IMR-90 (cell line): Measurements from ENCODE around the gene ZNF607. TPM values are rescaled to one million over a fixed set of nuclear protein-coding genes. Genes with fewer than 3 reads are reported as not detected.
A peak's percentile ranks its signal among the peaks of the same experiment; 100 is the strongest.

Experiments
- ATAC-seq: fragments of 200-7000 bp; cut with Tn5 transposase; 2 replicates; pipeline ENCODE4 v1.9.1; 2020; ENCODE audit warnings: low read depth, mild to moderate bottlenecking, moderate library complexity
- BruUV-seq: library from RNA; stranded (reverse); fragments of 400-500 nt; replicated peaks from 2 replicates; lab custom pipeline; 2021; lab: Mats Ljungman, UMichigan
- CTCF ChIA-PET: fragments of 300-600 bp; formaldehyde crosslinking; extraction: SDS; loops from one replicate; lab custom pipeline; 2021; ENCODE audit warnings: antibody characterized with exemption; lab: Yijun Ruan, JAX
- POLR2A ChIA-PET: fragments of 300-600 bp; sonication (Branson Sonifier 250); formaldehyde crosslinking; loops from one replicate; lab custom pipeline; 2022; ENCODE audit warnings: antibody characterized with exemption; ENCODE audit not compliant: unreplicated experiment; lab: Charles Lee
- DNase-seq: peaks from one replicate; pipeline ENCODE4 v3.0.0; 2013
- H2AFZ ChIP-seq: replicated peaks from 2 replicates; pipeline ENCODE3; 2013; ENCODE audit warnings: low read length, mild to moderate bottlenecking; ENCODE audit not compliant: poor library complexity
- H2AK5ac ChIP-seq: 2 replicates; pipeline ENCODE4 v1.6.1; 2013; ENCODE audit warnings: low read depth, low read length, inconsistent platforms
- H2AK9ac ChIP-seq: replicated peaks from 2 replicates; pipeline ENCODE3; 2013; ENCODE audit warnings: mild to moderate bottlenecking, low read depth, low read length, moderate library complexity; ENCODE audit not compliant: poor library complexity
- H2BK120ac ChIP-seq: 2 replicates; pipeline ENCODE4 v1.6.1; 2013; ENCODE audit warnings: low read depth, low read length, inconsistent platforms
- H2BK15ac ChIP-seq: 3 replicates; pipeline ENCODE4 v1.6.1; 2013; ENCODE audit warnings: low read depth, low read length, inconsistent platforms
- H2BK20ac ChIP-seq: 2 replicates; pipeline ENCODE4 v1.6.1; 2013; ENCODE audit warnings: low read depth, mild to moderate bottlenecking, inconsistent platforms, low read length, moderate library complexity
- H2BK5ac ChIP-seq: 2 replicates; pipeline ENCODE4 v1.6.1; 2013; ENCODE audit warnings: mild to moderate bottlenecking, low read depth, low read length, inconsistent platforms; ENCODE audit not compliant: poor library complexity, severe bottlenecking
- H3K14ac ChIP-seq: replicated peaks from 2 replicates; pipeline ENCODE4 v1.6.1; 2013; ENCODE audit warnings: low read depth, low read length, inconsistent platforms
- H3K18ac ChIP-seq: 2 replicates; pipeline ENCODE4 v1.6.1; 2013; ENCODE audit warnings: low read depth, low read length, control low read depth
- H3K23ac ChIP-seq: 2 replicates; pipeline ENCODE4 v1.6.1; 2013; ENCODE audit warnings: low read depth, low read length, inconsistent platforms
- H3K27ac ChIP-seq: 2 replicates; pipeline ENCODE4 v1.5.1; 2013; ENCODE audit warnings: mild to moderate bottlenecking, control low read depth, low read length; ENCODE audit not compliant: insufficient read depth
- H3K27me3 ChIP-seq: 2 replicates; pipeline ENCODE4 v1.6.1; 2013; ENCODE audit warnings: low read length; ENCODE audit not compliant: control insufficient read depth, insufficient read depth
- H3K36me3 ChIP-seq: 2 replicates; pipeline ENCODE4 v1.6.1; 2013; ENCODE audit warnings: low read length, mixed read lengths; ENCODE audit not compliant: control insufficient read depth, insufficient read depth
- H3K4ac ChIP-seq: 2 replicates; pipeline ENCODE4 v1.6.1; 2013; ENCODE audit warnings: low read depth, low read length, inconsistent platforms
- H3K4me1 ChIP-seq: 2 replicates; pipeline ENCODE4 v1.6.1; 2013; ENCODE audit warnings: low read length, mixed read lengths; ENCODE audit not compliant: control insufficient read depth, insufficient read depth
- H3K4me2 ChIP-seq: 2 replicates; pipeline ENCODE4 v1.6.1; 2013; ENCODE audit warnings: low read depth, mild to moderate bottlenecking, control low read depth, low read length, moderate library complexity
- H3K4me3 ChIP-seq: 2 replicates; pipeline ENCODE4 v1.5.1; 2013; ENCODE audit warnings: low read depth, mild to moderate bottlenecking, control low read depth, low read length, moderate library complexity; ENCODE audit not compliant: insufficient read depth
- H3K56ac ChIP-seq: 2 replicates; pipeline ENCODE4 v1.6.1; 2013; ENCODE audit warnings: low read length, inconsistent platforms; ENCODE audit not compliant: insufficient read depth; ENCODE audit errors: extremely low read depth
- H3K79me1 ChIP-seq, 2 experiments: 2 replicates each; pipeline ENCODE4 v1.6.1; 2013; ENCODE audit warnings: low read length in 2 of 2, inconsistent platforms in 1 of 2, low read depth in 1 of 2
- H3K9ac ChIP-seq: 2 replicates; pipeline ENCODE4 v1.6.1; 2013; ENCODE audit warnings: low read depth, low read length, control low read depth
- H3K9me1 ChIP-seq: 2 replicates; pipeline ENCODE4 v1.6.1; 2013; ENCODE audit warnings: low read length, inconsistent platforms; ENCODE audit not compliant: insufficient read depth
- H3K9me3 ChIP-seq: 2 replicates; pipeline ENCODE4 v1.6.1; 2013; ENCODE audit warnings: low read length; ENCODE audit not compliant: control insufficient read depth, insufficient read depth
- H4K20me1 ChIP-seq: 2 replicates; pipeline ENCODE4 v1.6.1; 2013; ENCODE audit warnings: low read length, inconsistent platforms; ENCODE audit not compliant: insufficient read depth
- H4K5ac ChIP-seq: 2 replicates; pipeline ENCODE4 v1.6.1; 2013; ENCODE audit warnings: mild to moderate bottlenecking, low read depth, low read length, control low read depth
- H4K8ac ChIP-seq, 2 experiments: 2 replicates each; pipeline ENCODE4 v1.6.1; 2013; ENCODE audit warnings: low read depth in 2 of 2, low read length in 2 of 2, control low read depth in 1 of 2, inconsistent platforms in 1 of 2
- H4K91ac ChIP-seq: 2 replicates; pipeline ENCODE4 v1.6.1; 2013; ENCODE audit warnings: low read depth, low read length, inconsistent platforms; ENCODE audit not compliant: insufficient read depth
- BHLHE40 ChIP-seq: fragments of 150-350 bp; IDR thresholded peaks from 2 replicates; pipeline ENCODE4 v1.6.1; 2016; ENCODE audit warnings: mild to moderate bottlenecking, low read depth, low read length
- CEBPB ChIP-seq: IDR thresholded peaks from 2 replicates; pipeline ENCODE4 v1.6.1; 2012; ENCODE audit warnings: low read depth, low read length, improper control_type of control experiment
- CHD1 ChIP-seq: IDR thresholded peaks from 2 replicates; pipeline ENCODE4 v1.6.1; 2012; ENCODE audit warnings: low read depth, low read length, improper control_type of control experiment
- CTCF ChIP-seq: conservative IDR thresholded peaks from 2 replicates; pipeline ENCODE4 v1.5.1; 2012; ENCODE audit warnings: mild to moderate bottlenecking, low read depth, low read length, improper control_type of control experiment
- FOS ChIP-seq: fragments of 150-350 bp; IDR thresholded peaks from 2 replicates; pipeline ENCODE4 v1.6.1; 2016; ENCODE audit warnings: low read depth, low read length
- MAFK ChIP-seq: IDR thresholded peaks from 2 replicates; pipeline ENCODE4 v1.6.1; 2012; ENCODE audit warnings: low read depth, low read length, improper control_type of control experiment
- MAZ ChIP-seq: IDR thresholded peaks from 2 replicates; pipeline ENCODE4 v1.6.1; 2012; ENCODE audit warnings: low read depth, mild to moderate bottlenecking, low read length, improper control_type of control experiment, moderate library complexity, borderline replicate concordance
- NFE2L2 ChIP-seq: fragments of 150-350 bp; IDR thresholded peaks from 2 replicates; pipeline ENCODE4 v1.6.1; 2016; ENCODE audit warnings: low read depth, mild to moderate bottlenecking, low read length
- RAD21 ChIP-seq: IDR thresholded peaks from 2 replicates; pipeline ENCODE4 v1.6.1; 2012; ENCODE audit warnings: low read length, improper control_type of control experiment
- SMC3 ChIP-seq: fragments of 150-350 bp; IDR thresholded peaks from 2 replicates; pipeline ENCODE4 v1.6.1; 2016; ENCODE audit warnings: low read depth, mild to moderate bottlenecking, antibody characterized with exemption, low read length, moderate library complexity
- USF2 ChIP-seq: fragments of 150-350 bp; IDR thresholded peaks from 2 replicates; pipeline ENCODE4 v1.6.1; 2017; ENCODE audit warnings: mild to moderate bottlenecking, antibody characterized with exemption, low read length, low read depth
- WGBS, 2 experiments: methylation state at CpG; one replicate each; pipeline versions ENCODE4 v1.1.5 to v1.1.7; 2013; ENCODE audit warnings: missing lambda C conversion rate in 2 of 2; ENCODE audit not compliant: insufficient read length in 1 of 2; ENCODE audit errors: extremely low coverage in 2 of 2; 5-methylcytosine and 5-hydroxymethylcytosine counted together
- dilution Hi-C: fragments of 300-500 bp; cut with HindIII; formaldehyde crosslinking; loops from one replicate; pipeline ENCODE4 v1.14.3; 2018; ENCODE audit warnings: low sequenced_read_pairs; ENCODE audit not compliant: unreplicated experiment
- in situ Hi-C: fragments of 300-500 bp; cut with MboI; formaldehyde crosslinking; loops from 3 replicates; pipeline ENCODE4 v1.14.3; 2019; ENCODE audit warnings: low sequenced_read_pairs, inconsistent platforms, mixed read lengths
- intact Hi-C: fragments of 100-400 bp; cut with micrococcal nuclease; formaldehyde crosslinking; loops from 2 replicates; pipeline ENCODE4 v1.10.0; 2022
- polyA plus RNA-seq, 3 experiments: library from polyadenylated mRNA; depleted of rRNA; stranded (reverse); fragments of >200 nt; gene quantifications; 2 replicates each; pipeline ENCODE4 v1.2.3, GENCODE V29; 2012; ENCODE audit warnings: low replicate concordance in 1 of 3
- total RNA-seq: library from RNA; depleted of rRNA; stranded (reverse); fragments of >200 nt; gene quantifications from 2 replicates; pipeline ENCODE4 v1.2.3, GENCODE V29; 2012

Gene ZNF607
- total and polyA plus RNA-seq, 2 of the 4 experiments (the other 2 are of a cell fraction): 1.2 to 2.7 TPM

- Histone ChIP-seq H4K8ac (peak overlapping the region; percentile 23 to 77; a peak in 2 of 4 replicates), H3K27me3 (no peaks in the 10 kb centered on the region), H2BK5ac (no peak overlapping the region), H3K23ac (no peak overlapping the region), H2AK5ac (no peak overlapping the region), H3K4me1 (peaks cover 5% of the 10 kb centered on the region; the same call in 1 of the 2 replicates), H2BK120ac (no peak overlapping the region), H2AK9ac (peak overlapping the region; percentile 5), H3K4ac (no peak overlapping the region), H3K9me1 (no peaks in the 10 kb centered on the region), H2BK15ac (no peak overlapping the region), H3K79me1 (peaks cover 8 to 11% of the 10 kb centered on the region in 2 experiments), H4K91ac (no peak overlapping the region), H4K20me1 (no peaks in the 10 kb centered on the region), H3K9ac (no peak overlapping the region), H3K56ac (no peak overlapping the region), H4K5ac (no peak overlapping the region), H3K36me3 (no peaks in the 10 kb centered on the region), H3K9me3 (no peaks in the 10 kb centered on the region), H3K27ac (no peak overlapping the region), H3K4me3 (peak overlapping the region; percentile 81), H2BK20ac (no peak overlapping the region), H3K18ac (no peak overlapping the region), H2AFZ (peak overlapping the region; percentile 100), H3K14ac (no peak overlapping the region), H3K4me2 (peak overlapping the region; percentile 64)
- dilution Hi-C loops: no loop called here
- intact Hi-C loops: loop anchor here (1.0 kb wide), 1 partner anchor 59 kb away; the partner anchor contains the start of gene ZNF573
- CTCF ChIA-PET: interaction anchor here (0.6 kb wide), 1 partner anchor 10 kb away, joined by 4 read pairs; no protein-coding TSS in a partner anchor
- POLR2A ChIA-PET: no interaction called here
- no CpG with 5 or more reads among the region's 8 CpGs for WGBS, 2 experiments
- no peak for TF ChIP-seq CEBPB
- TF ChIP-seq CTCF: no peak
- no peak for TF ChIP-seq MAFK
- no peak for TF ChIP-seq SMC3
- TF ChIP-seq USF2: no peak
- TF ChIP-seq RAD21: no peak
- no peak for TF ChIP-seq MAZ
- TF ChIP-seq CHD1: no peak
- no peak for TF ChIP-seq NFE2L2
- no peak for TF ChIP-seq BHLHE40
- no peak for TF ChIP-seq FOS
- in situ Hi-C loops: no loop called here
- ATAC-seq (no peak), DNase-seq (no peak)
- no TSS peak for BruUV-seq
These were observed 335 bp upstream of the ZNF607 start for GRCh38 chr19:37719927-37720265.
